T-helper 2 cell treated with Interferon-gamma antibody and Interleukin-4, amounts not matched to agents 5 μg/mL and 100 μg/mL, for 36 hours (primary cell): ENCODE measurements around the gene AQP1.

Source experiments
- DNase-seq: peaks from one replicate; pipeline ENCODE4 v3.0.0; 2021; ENCODE audit warnings: low spot score
- H3K27ac Mint-ChIP-seq: one replicate; pipeline ENCODE4 v1.8.0; 2021; ENCODE audit warnings: mild to moderate bottlenecking, mixed read lengths
- H3K27me3 Mint-ChIP-seq: one replicate; pipeline ENCODE4 v1.8.0; 2021; ENCODE audit warnings: low read depth, mixed read lengths
- H3K36me3 Mint-ChIP-seq: one replicate; pipeline ENCODE4 v1.8.0; 2021; ENCODE audit warnings: low read depth, mixed read lengths
- H3K4me1 Mint-ChIP-seq: one replicate; pipeline ENCODE4 v1.8.0; 2021; ENCODE audit warnings: low read depth, mixed read lengths
- H3K4me3 Mint-ChIP-seq: one replicate; pipeline ENCODE4 v1.8.0; 2022; ENCODE audit warnings: mild to moderate bottlenecking, moderate library complexity, mixed read lengths
- H3K9me3 Mint-ChIP-seq: one replicate; pipeline ENCODE4 v1.8.0; 2021; ENCODE audit warnings: mixed read lengths

AQP1 gene

GRCh38 chr7:30894866-30895605 lies 16.6 kb upstream of the AQP1 start:
- no peaks in the 10 kb centered on the region for H3K4me1 Mint-ChIP-seq
- H3K9me3 Mint-ChIP-seq, result no peaks in the 10 kb centered on the region
- H3K4me3 Mint-ChIP-seq, result no peak overlapping the region
- no peak for DNase-seq
- no peaks in the 10 kb centered on the region for H3K36me3 Mint-ChIP-seq
- H3K27ac Mint-ChIP-seq, result no peak overlapping the region
- H3K27me3 Mint-ChIP-seq, result no peaks in the 10 kb centered on the region

GRCh38 chr7:30896036-30896435 lies 15.6 kb upstream of the AQP1 start:
- Mint-ChIP-seq H3K4me1 (no peaks in the 10 kb centered on the region), H3K36me3 (no peaks in the 10 kb centered on the region), H3K27ac (no peak overlapping the region), H3K4me3 (no peak overlapping the region), H3K9me3 (no peaks in the 10 kb centered on the region), H3K27me3 (no peaks in the 10 kb centered on the region)
- no peak for DNase-seq

DNA sequence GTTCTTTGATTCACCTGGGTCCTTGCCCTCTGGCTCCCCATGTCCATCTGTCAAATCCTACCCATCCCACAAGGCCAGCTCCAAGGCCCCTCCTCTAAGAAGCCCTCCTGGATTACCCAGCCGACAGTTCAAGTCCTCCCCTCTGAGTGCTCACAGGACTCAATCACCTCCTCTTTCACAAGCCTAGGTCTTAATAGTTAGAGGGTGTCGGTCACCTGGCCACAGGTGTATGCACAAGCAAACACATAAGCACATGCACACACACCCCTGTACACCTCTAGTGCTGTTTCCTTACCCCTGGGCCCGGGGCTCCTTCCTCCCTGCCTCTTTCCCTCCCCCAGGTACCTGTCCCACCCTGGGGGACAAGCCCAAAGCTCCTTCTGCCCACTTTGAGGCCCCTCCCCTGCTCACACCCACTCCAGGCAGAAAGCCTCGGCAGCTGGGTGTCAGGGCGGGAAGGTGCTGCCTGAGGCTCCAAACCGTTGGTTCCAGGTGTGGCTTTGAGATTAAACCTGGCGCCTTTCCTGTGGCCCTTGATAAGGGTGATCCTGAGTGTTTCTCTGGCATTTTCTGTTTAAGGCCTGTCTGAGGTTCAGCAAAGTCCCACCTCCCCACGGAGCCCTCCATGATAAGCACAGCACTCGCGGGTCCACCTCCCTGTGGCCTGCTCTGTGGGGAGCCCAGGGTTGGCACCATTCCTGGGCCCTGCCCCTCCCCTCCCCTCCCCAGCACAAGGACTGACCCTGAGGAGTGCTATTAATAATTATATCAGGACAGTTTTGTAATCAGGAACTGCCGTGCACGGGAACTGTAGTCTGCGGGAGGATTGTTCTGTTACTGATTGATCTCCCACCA lies 14.6 kb upstream of the AQP1 start:
- H3K4me3 Mint-ChIP-seq, result no peak overlapping the region
- DNase-seq, result no peak
- no peak overlapping the region for H3K27ac Mint-ChIP-seq
- peaks cover 3% of the 10 kb centered on the region for H3K4me1 Mint-ChIP-seq
- H3K9me3 Mint-ChIP-seq, result no peaks in the 10 kb centered on the region
- no peaks in the 10 kb centered on the region for H3K36me3 Mint-ChIP-seq
- no peaks in the 10 kb centered on the region for H3K27me3 Mint-ChIP-seq

DNA sequence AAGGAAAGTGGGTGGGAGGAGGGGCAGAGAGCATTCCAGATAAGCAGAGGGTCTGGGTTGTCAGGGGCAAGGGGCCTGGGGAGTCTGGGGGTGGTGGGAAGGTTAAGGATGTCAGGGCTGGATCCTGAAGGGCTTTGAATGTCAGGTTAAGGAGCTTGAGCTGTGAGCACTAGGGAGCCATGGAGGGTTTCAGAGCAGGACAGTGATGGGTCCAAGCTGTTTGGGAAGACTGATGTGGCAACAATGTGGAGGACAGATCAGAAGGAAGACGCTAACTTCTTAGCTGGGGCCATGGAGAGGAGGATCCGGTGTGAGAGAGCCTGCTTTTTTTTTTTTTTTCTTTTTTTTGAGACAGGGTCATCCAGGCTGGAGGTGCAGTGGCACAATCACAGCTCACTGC lies 13.9 kb upstream of the AQP1 start:
- no peaks in the 10 kb centered on the region for H3K9me3 Mint-ChIP-seq
- H3K27ac Mint-ChIP-seq, result no peak overlapping the region
- H3K27me3 Mint-ChIP-seq, result no peaks in the 10 kb centered on the region
- no peak for DNase-seq
- peaks cover 3% of the 10 kb centered on the region for H3K4me1 Mint-ChIP-seq
- no peak overlapping the region for H3K4me3 Mint-ChIP-seq
- no peaks in the 10 kb centered on the region for H3K36me3 Mint-ChIP-seq

- Mint-ChIP-seq H3K27ac (no peak overlapping the region), H3K4me3 (no peak overlapping the region), H3K36me3 (no peaks in the 10 kb centered on the region), H3K4me1 (peaks cover 3% of the 10 kb centered on the region), H3K9me3 (no peaks in the 10 kb centered on the region), H3K27me3 (no peaks in the 10 kb centered on the region)
- no peak for DNase-seq
Measured at GRCh38 chr7:30898411-30898810, 13.2 kb upstream of the AQP1 start.

DNA sequence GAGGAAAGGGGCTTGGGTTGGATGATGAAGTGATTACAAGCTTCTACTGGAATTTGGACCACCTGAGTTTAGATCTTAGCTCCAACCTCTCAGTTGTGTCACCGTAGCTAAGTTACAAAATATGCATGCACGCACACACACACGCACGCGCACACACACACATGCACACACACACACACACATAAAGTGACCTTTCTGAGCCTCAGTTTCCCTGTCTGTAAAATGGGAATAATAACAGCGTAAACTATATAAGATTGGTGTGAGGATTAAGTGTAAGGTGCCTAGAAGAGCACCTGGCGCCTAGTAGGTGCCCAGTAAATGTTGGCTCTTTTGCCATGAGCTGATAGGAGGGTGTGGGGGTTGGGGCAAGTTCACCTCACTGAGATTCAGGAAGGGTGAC lies 12.6 kb upstream of the AQP1 start:
- Mint-ChIP-seq H3K4me1 (peaks cover 3% of the 10 kb centered on the region), H3K9me3 (no peaks in the 10 kb centered on the region), H3K36me3 (no peaks in the 10 kb centered on the region), H3K27ac (no peak overlapping the region), H3K4me3 (no peak overlapping the region), H3K27me3 (no peaks in the 10 kb centered on the region)
- DNase-seq, result no peak

DNA sequence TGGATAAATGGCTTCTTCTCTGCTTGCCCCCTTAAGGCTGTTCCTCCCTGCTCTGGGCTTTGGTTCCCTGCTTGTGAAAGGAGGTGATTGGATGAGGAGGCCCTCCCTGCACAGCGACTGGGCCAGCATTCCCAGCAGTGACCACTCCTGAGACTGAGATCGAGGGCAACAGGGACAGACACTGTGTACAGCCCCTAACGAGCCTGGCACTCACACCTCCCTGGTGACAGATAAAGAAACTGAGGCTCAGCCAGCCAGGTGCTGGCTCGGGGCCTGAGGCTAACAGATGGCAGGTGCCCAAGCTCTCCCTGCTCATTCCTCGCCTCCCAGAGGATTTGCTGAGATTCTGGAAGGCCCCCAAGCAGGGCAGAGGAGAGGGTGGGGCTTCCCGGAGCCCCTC lies 12.0 kb upstream of the AQP1 start:
- peaks cover 3% of the 10 kb centered on the region for H3K4me1 Mint-ChIP-seq
- H3K27me3 Mint-ChIP-seq, result no peaks in the 10 kb centered on the region
- H3K27ac Mint-ChIP-seq, result no peak overlapping the region
- no peak overlapping the region for H3K4me3 Mint-ChIP-seq
- no peaks in the 10 kb centered on the region for H3K36me3 Mint-ChIP-seq
- H3K9me3 Mint-ChIP-seq, result no peaks in the 10 kb centered on the region
- no peak for DNase-seq

DNA sequence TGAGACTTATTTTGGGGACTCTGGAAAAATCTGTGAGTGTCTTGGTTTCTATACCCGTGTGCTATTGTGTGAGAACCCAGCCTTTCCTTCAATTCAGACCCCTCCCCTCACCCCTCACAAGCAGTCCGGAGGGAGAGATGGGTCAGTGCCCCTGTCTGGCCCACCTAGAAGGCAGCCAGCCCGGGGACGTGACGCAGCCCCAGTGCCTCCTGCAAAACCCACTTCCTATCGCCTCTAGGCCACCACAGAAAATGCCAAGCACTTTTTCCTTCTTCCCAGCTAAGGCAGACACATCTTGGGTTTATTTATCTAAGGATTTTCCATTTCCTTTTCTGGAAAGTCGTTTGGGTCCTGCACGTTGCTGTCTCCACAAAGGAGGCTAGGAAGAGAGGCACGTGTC lies 11.6 kb upstream of the AQP1 start:
- DNase-seq, result no peak
- H3K36me3 Mint-ChIP-seq, result no peaks in the 10 kb centered on the region
- H3K9me3 Mint-ChIP-seq, result no peaks in the 10 kb centered on the region
- H3K4me3 Mint-ChIP-seq, result no peak overlapping the region
- H3K4me1 Mint-ChIP-seq, result peaks cover 3% of the 10 kb centered on the region
- no peaks in the 10 kb centered on the region for H3K27me3 Mint-ChIP-seq
- H3K27ac Mint-ChIP-seq, result no peak overlapping the region

DNA sequence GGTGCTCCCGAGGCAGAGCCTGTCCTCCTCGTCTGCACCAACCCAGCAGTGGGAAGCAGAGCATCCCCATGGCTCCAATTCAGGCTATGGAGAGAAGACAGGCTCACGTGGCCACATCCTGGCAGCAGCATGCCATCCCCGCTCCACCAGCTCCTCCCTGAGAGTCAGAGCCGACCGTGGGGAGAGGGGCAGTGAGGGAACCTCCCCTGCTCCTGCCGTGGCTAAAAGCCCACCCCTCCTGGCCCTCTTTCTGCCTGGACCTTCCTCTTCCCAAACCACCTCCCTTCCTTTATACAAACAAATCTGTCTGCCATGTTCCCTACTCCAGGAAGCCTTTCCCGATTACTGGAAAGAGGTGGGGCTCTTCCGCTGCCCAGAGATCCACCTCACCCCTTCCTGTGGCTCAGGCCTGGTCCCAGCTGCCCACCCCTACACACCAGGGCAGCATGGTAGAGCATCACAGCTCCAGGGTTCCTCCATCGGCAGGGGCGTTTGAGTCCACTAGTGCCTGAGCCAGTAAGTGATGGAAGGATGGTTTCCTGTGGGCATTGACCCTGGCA lies 10.8 kb upstream of the AQP1 start:
- no peak overlapping the region for H3K27ac Mint-ChIP-seq
- peaks cover 3% of the 10 kb centered on the region for H3K4me1 Mint-ChIP-seq
- H3K9me3 Mint-ChIP-seq, result no peaks in the 10 kb centered on the region
- no peaks in the 10 kb centered on the region for H3K36me3 Mint-ChIP-seq
- H3K27me3 Mint-ChIP-seq, result no peaks in the 10 kb centered on the region
- no peak for DNase-seq
- no peak overlapping the region for H3K4me3 Mint-ChIP-seq

DNA sequence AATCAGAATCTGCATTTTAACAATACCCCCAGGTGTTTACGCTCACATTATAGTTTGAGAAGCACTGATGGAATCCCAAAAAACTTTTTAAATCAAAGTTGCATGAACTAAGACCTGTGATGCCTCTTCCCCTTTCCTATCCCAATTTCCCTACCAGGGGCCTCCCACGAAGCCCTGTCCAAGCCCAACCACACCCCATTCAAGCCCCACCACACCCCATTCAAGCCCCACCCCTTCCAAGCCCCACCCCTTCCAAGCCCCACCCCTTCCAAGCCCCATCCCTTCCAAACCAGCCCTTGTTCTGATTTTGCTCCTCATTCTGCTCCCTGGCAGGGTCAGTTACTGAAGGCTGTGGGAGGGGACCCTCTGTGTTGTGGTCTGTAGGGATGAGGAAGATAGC lies 9.8 kb upstream of the AQP1 start:
- H3K27me3 Mint-ChIP-seq, result no peaks in the 10 kb centered on the region
- H3K9me3 Mint-ChIP-seq, result no peaks in the 10 kb centered on the region
- DNase-seq, result no peak
- H3K4me3 Mint-ChIP-seq, result no peak overlapping the region
- H3K36me3 Mint-ChIP-seq, result no peaks in the 10 kb centered on the region
- H3K27ac Mint-ChIP-seq, result no peak overlapping the region
- peaks cover 3% of the 10 kb centered on the region for H3K4me1 Mint-ChIP-seq

DNA sequence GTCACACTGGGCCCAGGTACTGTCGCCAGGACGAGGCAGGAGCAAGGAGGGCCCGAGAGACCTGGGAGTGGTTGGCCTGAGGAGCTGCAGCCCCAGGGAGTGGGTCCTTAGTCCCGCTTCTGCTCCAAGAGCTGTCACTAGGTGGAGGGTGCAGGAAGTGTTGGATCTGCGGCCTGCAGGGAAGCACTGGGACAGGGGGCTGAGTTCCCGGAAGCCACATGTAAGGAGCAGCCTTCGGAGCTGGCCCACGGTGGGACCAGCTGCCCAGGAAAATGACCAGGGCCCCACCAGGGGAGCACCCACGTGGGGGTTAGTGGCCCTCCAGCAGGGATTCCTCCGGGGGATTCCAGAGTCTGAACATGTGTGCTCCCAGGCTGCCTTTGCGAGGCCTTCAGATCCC lies 9.2 kb upstream of the AQP1 start:
- Mint-ChIP-seq H3K27me3 (no peaks in the 10 kb centered on the region), H3K27ac (no peak overlapping the region)

GRCh38 chr7:30903146-30903545 lies 8.5 kb upstream of the AQP1 start:
- H3K4me3 Mint-ChIP-seq, result no peak overlapping the region
- H3K9me3 Mint-ChIP-seq, result no peaks in the 10 kb centered on the region
- no peak for DNase-seq
- H3K27me3 Mint-ChIP-seq, result no peaks in the 10 kb centered on the region
- no peak overlapping the region for H3K27ac Mint-ChIP-seq
- H3K36me3 Mint-ChIP-seq, result no peaks in the 10 kb centered on the region
- H3K4me1 Mint-ChIP-seq, result peaks cover 3% of the 10 kb centered on the region

More for the DNA sequence above, 9.2 kb upstream of the AQP1 start:
- DNase-seq, result no peak
- H3K9me3 Mint-ChIP-seq, result no peaks in the 10 kb centered on the region
- no peaks in the 10 kb centered on the region for H3K36me3 Mint-ChIP-seq
- peaks cover 3% of the 10 kb centered on the region for H3K4me1 Mint-ChIP-seq
- no peak overlapping the region for H3K4me3 Mint-ChIP-seq

DNA sequence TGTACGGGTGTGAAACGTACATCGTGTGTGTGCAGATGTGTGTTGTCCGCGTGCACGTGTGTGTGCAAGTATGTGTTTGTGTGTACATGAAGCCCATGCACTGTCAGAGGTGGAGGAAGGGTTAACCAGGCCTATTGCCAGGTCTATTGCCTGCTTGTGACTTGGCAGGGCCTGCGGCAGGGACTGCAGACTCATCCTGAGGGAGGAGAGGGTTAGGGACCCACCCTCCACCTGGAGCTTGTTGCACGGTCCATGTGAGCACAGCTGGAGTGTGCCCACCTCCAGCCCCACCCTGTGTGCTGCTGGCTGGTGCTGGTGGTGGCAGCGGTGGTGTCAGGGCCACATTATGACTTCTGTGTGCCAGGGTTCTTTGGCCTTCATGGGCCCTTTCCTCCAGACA lies 7.1 kb upstream of the AQP1 start:
- no peak for DNase-seq
- Mint-ChIP-seq H3K27ac (no peak overlapping the region), H3K36me3 (no peaks in the 10 kb centered on the region), H3K9me3 (no peaks in the 10 kb centered on the region), H3K4me3 (no peak overlapping the region), H3K4me1 (peaks cover 3% of the 10 kb centered on the region), H3K27me3 (no peaks in the 10 kb centered on the region)
